ENCODE measurements around the gene FTO.

DNA sequence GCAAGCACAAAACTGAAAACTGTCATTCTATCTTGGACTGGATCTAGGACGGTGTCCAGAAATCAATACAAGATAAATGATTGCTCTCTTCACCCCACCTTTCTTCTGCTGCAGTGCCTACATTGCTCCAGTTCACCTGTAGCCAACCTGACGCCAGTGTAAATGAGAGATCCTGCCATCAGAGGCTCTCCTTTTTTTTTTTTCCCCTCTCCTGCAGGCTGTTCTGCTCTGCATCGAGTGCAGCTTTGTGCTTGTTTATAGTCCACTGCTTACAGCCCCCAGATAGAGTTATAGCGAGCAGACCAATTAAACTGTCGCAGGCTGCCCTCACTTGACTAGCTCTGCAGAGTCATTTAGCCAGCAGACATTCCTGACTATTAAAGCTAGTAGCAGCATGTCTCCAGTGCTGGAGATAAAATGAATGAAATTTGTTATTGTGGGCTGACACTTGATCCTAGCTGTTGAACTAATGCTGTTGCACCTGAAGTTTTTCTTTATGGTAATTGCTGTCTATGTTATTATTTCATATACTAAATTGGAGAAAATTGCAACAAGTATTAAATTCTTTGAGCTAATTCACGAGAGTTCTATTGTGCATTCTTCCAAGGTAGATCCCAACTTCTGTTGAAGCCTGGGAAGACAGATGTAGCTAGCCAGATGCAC is 257.1 kb downstream of the FTO start:
- TF ChIP-seq, protein P1, sequence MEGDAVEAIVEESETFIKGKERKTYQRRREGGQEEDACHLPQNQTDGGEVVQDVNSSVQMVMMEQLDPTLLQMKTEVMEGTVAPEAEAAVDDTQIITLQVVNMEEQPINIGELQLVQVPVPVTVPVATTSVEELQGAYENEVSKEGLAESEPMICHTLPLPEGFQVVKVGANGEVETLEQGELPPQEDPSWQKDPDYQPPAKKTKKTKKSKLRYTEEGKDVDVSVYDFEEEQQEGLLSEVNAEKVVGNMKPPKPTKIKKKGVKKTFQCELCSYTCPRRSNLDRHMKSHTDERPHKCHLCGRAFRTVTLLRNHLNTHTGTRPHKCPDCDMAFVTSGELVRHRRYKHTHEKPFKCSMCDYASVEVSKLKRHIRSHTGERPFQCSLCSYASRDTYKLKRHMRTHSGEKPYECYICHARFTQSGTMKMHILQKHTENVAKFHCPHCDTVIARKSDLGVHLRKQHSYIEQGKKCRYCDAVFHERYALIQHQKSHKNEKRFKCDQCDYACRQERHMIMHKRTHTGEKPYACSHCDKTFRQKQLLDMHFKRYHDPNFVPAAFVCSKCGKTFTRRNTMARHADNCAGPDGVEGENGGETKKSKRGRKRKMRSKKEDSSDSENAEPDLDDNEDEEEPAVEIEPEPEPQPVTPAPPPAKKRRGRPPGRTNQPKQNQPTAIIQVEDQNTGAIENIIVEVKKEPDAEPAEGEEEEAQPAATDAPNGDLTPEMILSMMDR (IDR thresholded peaks at IDR 0.05): no peak
- no peak for TF ChIP-seq POLR2AphosphoS5 (IDR thresholded peaks at IDR 0.05; ENCODE audit: insufficient read depth in 1 of 2, low read depth in 1 of 2)
